ENCODE data around the gene NT5C3B. TPM values are rescaled to one million over a fixed set of nuclear protein-coding genes. Genes with fewer than 3 reads are reported as not detected.

The NT5C3B gene
- total and polyA plus RNA-seq, 4 donors: 34.9 to 68.5 (median 37.9) TPM

DNA sequence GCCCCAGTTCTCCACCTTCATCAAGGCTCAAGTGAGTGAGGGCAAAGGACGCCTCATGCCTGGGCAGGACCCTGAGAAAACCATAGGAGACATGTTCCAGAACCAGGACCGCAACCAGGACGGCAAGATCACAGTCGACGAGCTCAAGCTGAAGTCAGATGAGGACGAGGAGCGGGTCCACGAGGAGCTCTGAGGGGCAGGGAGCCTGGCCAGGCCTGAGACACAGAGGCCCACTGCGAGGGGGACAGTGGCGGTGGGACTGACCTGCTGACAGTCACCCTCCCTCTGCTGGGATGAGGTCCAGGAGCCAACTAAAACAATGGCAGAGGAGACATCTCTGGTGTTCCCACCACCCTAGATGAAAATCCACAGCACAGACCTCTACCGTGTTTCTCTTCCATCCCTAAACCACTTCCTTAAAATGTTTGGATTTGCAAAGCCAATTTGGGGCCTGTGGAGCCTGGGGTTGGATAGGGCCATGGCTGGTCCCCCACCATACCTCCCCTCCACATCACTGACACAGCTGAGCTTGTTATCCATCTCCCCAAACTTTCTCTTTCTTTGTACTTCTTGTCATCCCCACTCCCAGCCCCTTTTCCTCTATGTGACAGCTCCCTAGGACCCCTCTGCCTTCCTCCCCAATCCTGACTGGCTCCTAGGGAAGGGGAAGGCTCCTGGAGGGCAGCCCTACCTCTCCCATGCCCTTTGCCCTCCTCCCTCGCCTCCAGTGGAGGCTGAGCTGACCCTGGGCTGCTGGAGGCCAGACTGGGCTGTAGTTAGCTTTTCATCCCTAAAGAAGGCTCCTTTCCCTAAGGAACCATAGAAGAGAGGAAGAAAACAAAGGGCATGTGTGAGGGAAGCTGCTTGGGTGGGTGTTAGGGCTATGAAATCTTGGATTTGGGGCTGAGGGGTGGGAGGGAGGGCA lies 13.6 kb downstream of the NT5C3B start:
- H3K27me3 ChIP-seq (ENCODE audit: control insufficient read depth in 3 of 3, insufficient read depth in 3 of 3, low read length in 2 of 3): no peaks in the 10 kb centered on the region
- DNase-seq: no peak

DNA sequence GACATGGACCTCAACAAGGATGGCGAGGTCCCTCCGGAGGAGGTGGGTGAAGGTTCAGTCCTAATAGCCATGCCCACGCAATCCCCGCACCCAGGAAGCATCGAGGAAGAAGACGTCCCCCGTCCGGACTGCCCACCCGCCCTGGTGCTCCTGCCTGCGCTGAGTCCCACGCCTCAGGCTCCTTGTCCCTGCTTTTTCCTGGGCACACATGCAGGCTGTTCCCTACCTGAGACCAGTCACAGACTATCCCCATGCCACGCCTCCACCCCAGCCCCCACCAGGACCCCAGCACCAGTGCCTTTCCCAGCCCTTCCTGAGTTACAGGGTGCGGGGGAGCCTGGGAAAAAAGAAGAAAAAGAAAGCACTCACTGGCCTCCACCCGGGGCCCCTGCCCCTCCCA lies 14.3 kb downstream of the NT5C3B start:
- H3K9me3 ChIP-seq (ENCODE audit: control insufficient read depth in 4 of 4, insufficient read depth in 3 of 4, low read length in 3 of 4): no peaks in the 10 kb centered on the region
- TF ChIP-seq, protein P1, sequence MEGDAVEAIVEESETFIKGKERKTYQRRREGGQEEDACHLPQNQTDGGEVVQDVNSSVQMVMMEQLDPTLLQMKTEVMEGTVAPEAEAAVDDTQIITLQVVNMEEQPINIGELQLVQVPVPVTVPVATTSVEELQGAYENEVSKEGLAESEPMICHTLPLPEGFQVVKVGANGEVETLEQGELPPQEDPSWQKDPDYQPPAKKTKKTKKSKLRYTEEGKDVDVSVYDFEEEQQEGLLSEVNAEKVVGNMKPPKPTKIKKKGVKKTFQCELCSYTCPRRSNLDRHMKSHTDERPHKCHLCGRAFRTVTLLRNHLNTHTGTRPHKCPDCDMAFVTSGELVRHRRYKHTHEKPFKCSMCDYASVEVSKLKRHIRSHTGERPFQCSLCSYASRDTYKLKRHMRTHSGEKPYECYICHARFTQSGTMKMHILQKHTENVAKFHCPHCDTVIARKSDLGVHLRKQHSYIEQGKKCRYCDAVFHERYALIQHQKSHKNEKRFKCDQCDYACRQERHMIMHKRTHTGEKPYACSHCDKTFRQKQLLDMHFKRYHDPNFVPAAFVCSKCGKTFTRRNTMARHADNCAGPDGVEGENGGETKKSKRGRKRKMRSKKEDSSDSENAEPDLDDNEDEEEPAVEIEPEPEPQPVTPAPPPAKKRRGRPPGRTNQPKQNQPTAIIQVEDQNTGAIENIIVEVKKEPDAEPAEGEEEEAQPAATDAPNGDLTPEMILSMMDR (IDR thresholded peaks at IDR 0.05; ENCODE audit: control extremely low read depth, extremely low read depth): no peak
- ATAC-seq (ENCODE audit: insufficient read depth, low FRiP score) (no peak), DNase-seq (no peak)
- no peak overlapping the region for H3K9ac ChIP-seq (ENCODE audit: insufficient read depth in 1 of 2, low read length in 2 of 2)
- peaks cover 8 to 19% (median 15%) of the 10 kb centered on the region in 4 donors for H3K36me3 ChIP-seq (ENCODE audit: control insufficient read depth in 4 of 4, insufficient read depth in 4 of 4, low read length in 4 of 4)
- WGBS, 2 donors: 90 to 96% methylated on average over 14 of the region's 14 CpGs
- H3K27me3 ChIP-seq (ENCODE audit: control insufficient read depth in 3 of 3, insufficient read depth in 3 of 3, low read length in 2 of 3): no peaks in the 10 kb centered on the region
- no peak overlapping the region for H3K4me3 ChIP-seq
- no peak overlapping the region for H3K27ac ChIP-seq (ENCODE audit: low read depth in 1 of 2, low read length in 1 of 2)
- H3K4me1 ChIP-seq (ENCODE audit: control insufficient read depth in 5 of 5, insufficient read depth in 5 of 5, low read length in 5 of 5): no peaks in the 10 kb centered on the region

More for the DNA sequence above, 13.6 kb downstream of the NT5C3B start:
- H3K9me3 ChIP-seq (ENCODE audit: control insufficient read depth in 4 of 4, insufficient read depth in 3 of 4, low read length in 3 of 4): no peaks in the 10 kb centered on the region
- H3K36me3 ChIP-seq (ENCODE audit: control insufficient read depth in 4 of 4, insufficient read depth in 4 of 4, low read length in 4 of 4): peaks cover 12 to 18% (median 16%) of the 10 kb centered on the region in 4 donors
- no peak for ATAC-seq (ENCODE audit: insufficient read depth, low FRiP score)
- H3K4me3 ChIP-seq: no peak overlapping the region
- no peak overlapping the region for H3K9ac ChIP-seq (ENCODE audit: insufficient read depth in 1 of 2, low read length in 2 of 2)
- TF ChIP-seq, protein P1 (IDR thresholded peaks at IDR 0.05; ENCODE audit: control extremely low read depth, extremely low read depth): no peak
- 83 to 86% methylated on average over 12 of the region's 12 CpGs for WGBS, 2 donors
- H3K4me1 ChIP-seq (ENCODE audit: control insufficient read depth in 5 of 5, insufficient read depth in 5 of 5, low read length in 5 of 5): no peaks in the 10 kb centered on the region
- no peak overlapping the region for H3K27ac ChIP-seq (ENCODE audit: low read depth in 1 of 2, low read length in 1 of 2)

DNA sequence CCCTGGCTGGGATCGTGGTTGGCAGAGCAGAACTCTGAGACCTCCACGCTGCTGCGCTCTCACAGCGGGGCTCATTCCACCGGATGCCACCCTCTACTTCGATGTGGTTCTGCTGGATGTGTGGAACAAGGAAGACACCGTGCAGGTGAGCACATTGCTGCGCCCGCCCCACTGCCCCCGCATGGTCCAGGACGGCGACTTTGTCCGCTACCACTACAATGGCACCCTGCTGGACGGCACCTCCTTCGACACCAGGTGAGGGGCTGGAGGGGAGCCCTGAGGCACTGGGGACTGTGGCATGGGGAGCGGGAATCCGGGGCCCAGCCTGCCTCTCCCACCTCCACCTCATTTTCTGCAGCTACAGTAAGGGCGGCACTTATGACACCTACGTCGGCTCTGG lies 18.0 kb downstream of the NT5C3B start:
- 96 to 97% methylated on average over 20 of the region's 20 CpGs for WGBS, 2 donors
- H3K27me3 ChIP-seq (ENCODE audit: control insufficient read depth in 3 of 3, insufficient read depth in 3 of 3, low read length in 2 of 3): no peaks in the 10 kb centered on the region
- no peak for ATAC-seq (ENCODE audit: insufficient read depth, low FRiP score)
- H3K9ac ChIP-seq (ENCODE audit: insufficient read depth in 1 of 2, low read length in 2 of 2): no peak overlapping the region
- peaks cover 0 to 19% (median 5%) of the 10 kb centered on the region in 4 donors for H3K36me3 ChIP-seq (ENCODE audit: control insufficient read depth in 4 of 4, insufficient read depth in 4 of 4, low read length in 4 of 4)
- no peak for DNase-seq
- no peak overlapping the region for H3K27ac ChIP-seq (ENCODE audit: low read depth in 1 of 2, low read length in 1 of 2)
- H3K4me1 ChIP-seq (ENCODE audit: control insufficient read depth in 5 of 5, insufficient read depth in 5 of 5, low read length in 5 of 5): peaks cover 0 to 4% (median 2%) of the 10 kb centered on the region in 5 donors
- TF ChIP-seq, protein P1 (IDR thresholded peaks at IDR 0.05; ENCODE audit: control extremely low read depth, extremely low read depth): no peak
- no peak overlapping the region for H3K4me3 ChIP-seq
- H3K9me3 ChIP-seq (ENCODE audit: control insufficient read depth in 4 of 4, insufficient read depth in 3 of 4, low read length in 3 of 4): no peaks in the 10 kb centered on the region
